T-cell (primary cell): ENCODE measurements around the gene TSGA10. TPM values are rescaled to one million over a fixed set of nuclear protein-coding genes. Genes with fewer than 3 reads are reported as not detected.

Experiments used
- ATAC-seq, 4 experiments: fragments of 200-7000 bp in 3 of 4; fragments of 150-1000 bp in 1 of 4; cut with Tn5 transposase; replicated peaks in 1 of 4; 1 replicate in 3 of 4; 2 replicates in 1 of 4; pipeline ENCODE4 v1.10.0; 2021; ENCODE audit warnings: moderate library complexity in 3 of 4, mild to moderate bottlenecking in 2 of 4, moderate number of reproducible peaks in 1 of 4
- CTCF ChIA-PET, 2 donors: fragments of 300-600 bp; sonication (Branson Sonifier 250); formaldehyde crosslinking; loops; one replicate each; lab custom pipeline; 2022; ENCODE audit warnings: antibody characterized with exemption in 2 of 2; lab: Charles Lee
- POLR2A ChIA-PET, 2 donors: fragments of 300-600 bp; sonication (Branson Sonifier 250); formaldehyde crosslinking; loops; one replicate each; lab custom pipeline; 2022; ENCODE audit warnings: antibody characterized with exemption in 2 of 2; lab: Charles Lee
- DNase-seq, 35 experiments: peaks; one replicate each; pipeline versions ENCODE4 v3.0.0 to v3.0.0-alpha.2; 2013 to 2023
- H3K27ac ChIP-seq: one replicate; pipeline ENCODE4 v1.5.1; 2013; ENCODE audit warnings: low read length
- H3K27me3 ChIP-seq, 2 experiments: replicated peaks in 1 of 2; 1 replicate in 1 of 2; 2 replicates in 1 of 2; pipeline versions ENCODE4 v1.6.1 to v1.7.0; 2013; ENCODE audit warnings: low read length in 1 of 2, mixed read lengths in 1 of 2; ENCODE audit not compliant: control insufficient read depth in 2 of 2, insufficient read depth in 2 of 2; ENCODE audit errors: extremely low read depth in 1 of 2
- H3K36me3 ChIP-seq, 2 donors: 1 replicate in 1 of 2; 2 replicates in 1 of 2; pipeline versions ENCODE4 v1.6.1 to v1.7.0; 2013; ENCODE audit warnings: low read length in 1 of 2; ENCODE audit not compliant: control insufficient read depth in 2 of 2, insufficient read depth in 1 of 2; ENCODE audit errors: extremely low read depth in 1 of 2
- H3K4me1 ChIP-seq, 2 experiments: 1 replicate in 1 of 2; 2 replicates in 1 of 2; pipeline versions ENCODE4 v1.6.1 to v1.7.0; 2013; ENCODE audit warnings: low read length in 2 of 2, mixed read lengths in 1 of 2; ENCODE audit not compliant: insufficient read depth in 2 of 2, control insufficient read depth in 1 of 2; ENCODE audit errors: extremely low read depth in 1 of 2
- H3K4me3 ChIP-seq, 2 donors: 1 replicate in 1 of 2; 2 replicates in 1 of 2; pipeline versions ENCODE4 v1.5.1 to v1.7.0; 2013; ENCODE audit warnings: mild to moderate bottlenecking in 2 of 2, low read length in 1 of 2, moderate library complexity in 1 of 2; ENCODE audit not compliant: control insufficient read depth in 1 of 2; ENCODE audit errors: extremely low read depth in 1 of 2
- H3K9me3 ChIP-seq: 2 replicates; pipeline ENCODE4 v1.7.0; 2013
- H3K27ac Mint-ChIP-seq, 2 donors: one replicate each; pipeline ENCODE4 v1.8.0; 2020 to 2021; ENCODE audit warnings: mild to moderate bottlenecking in 2 of 2, mixed read lengths in 2 of 2
- H3K27me3 Mint-ChIP-seq, 2 donors: one replicate each; pipeline ENCODE4 v1.8.0; 2021 to 2022; ENCODE audit warnings: mixed read lengths in 2 of 2
- H3K36me3 Mint-ChIP-seq: one replicate; pipeline ENCODE4 v1.8.0; 2021; ENCODE audit warnings: mixed read lengths
- H3K4me1 Mint-ChIP-seq, 3 donors: one replicate each; pipeline ENCODE4 v1.8.0; 2020 to 2022; ENCODE audit warnings: mixed read lengths in 3 of 3, mild to moderate bottlenecking in 1 of 3
- H3K4me3 Mint-ChIP-seq, 3 donors: one replicate each; pipeline ENCODE4 v1.8.0; 2020 to 2022; ENCODE audit warnings: mild to moderate bottlenecking in 3 of 3, mixed read lengths in 3 of 3, moderate library complexity in 3 of 3
- H3K9me3 Mint-ChIP-seq, 3 donors: one replicate each; pipeline ENCODE4 v1.8.0; 2020 to 2022; ENCODE audit warnings: mixed read lengths in 3 of 3
- WGBS: methylation state at CpG from one replicate; pipeline ENCODE4 v1.1.5; 2013; ENCODE audit warnings: missing lambda C conversion rate; ENCODE audit not compliant: insufficient coverage; 5-methylcytosine and 5-hydroxymethylcytosine counted together
- total RNA-seq, 35 experiments: library from RNA in 6 of 35; stranded (reverse) in 6 of 35; fragments of 120-200 nt in 1 of 35; gene quantifications; one replicate each; pipeline versions ENCODE4 v1.2.1 to v1.2.4 and lab custom pipeline; 2013 to 2026

The TSGA10 gene
- total RNA-seq, 5 donors from 2014 or later (not counting 1 experiment from before 2014, with no cell fraction given): 14.0 to 16.2 (median 15.8) TPM

DNA sequence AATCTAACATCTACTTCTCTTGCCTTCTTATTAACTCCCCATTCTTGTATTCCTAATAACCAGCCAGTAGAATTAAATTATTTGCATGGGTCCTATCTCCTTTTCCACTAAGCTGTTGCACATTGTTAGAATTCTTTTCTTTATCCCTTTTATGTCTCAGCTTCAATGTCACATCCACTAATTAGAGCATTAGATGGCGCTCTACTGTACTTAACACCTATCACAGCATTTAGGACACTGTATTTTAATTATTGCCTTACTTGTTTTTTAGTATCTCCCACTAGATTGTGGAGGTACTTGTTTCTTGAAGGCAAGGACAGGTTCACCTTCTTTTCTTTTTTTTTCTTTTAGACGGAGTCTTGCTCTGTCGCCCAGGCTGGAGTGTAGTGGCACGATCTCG lies 3.9 kb upstream of the TSGA10 start:
- no peak overlapping the region for H3K4me3 ChIP-seq
- no peak overlapping the region for H3K27ac Mint-ChIP-seq
- peaks cover 35% of the 10 kb centered on the region for H3K36me3 Mint-ChIP-seq
- peaks cover 34 to 45% (median 40%) of the 10 kb centered on the region in 3 donors for H3K4me1 Mint-ChIP-seq
- H3K36me3 ChIP-seq: peaks cover 5 to 26% of the 10 kb centered on the region in 2 donors
- ChIA-PET CTCF (interaction anchor here in 1 of 2 donors (1.1 kb wide), 1 partner anchor 22 kb away, joined by 5 read pairs; the partner anchor contains the start of gene MITD1), POLR2A (interaction anchor here in 1 of 2 donors (0.6 kb wide), 1 partner anchor 22 kb away, joined by 3 read pairs; no protein-coding TSS in a partner anchor)
- H3K9me3 Mint-ChIP-seq: no peaks in the 10 kb centered on the region
- no peaks in the 10 kb centered on the region for H3K27me3 ChIP-seq
- no peak for DNase-seq
- WGBS: no CpG with 5 or more reads among the region's 5 CpGs
- H3K27me3 Mint-ChIP-seq: no peaks in the 10 kb centered on the region
- H3K4me3 Mint-ChIP-seq: no peak overlapping the region
- H3K4me1 ChIP-seq: peaks cover 11 to 19% of the 10 kb centered on the region in 2 experiments
- H3K9me3 ChIP-seq: no peaks in the 10 kb centered on the region
- ATAC-seq: no peak
- no peak overlapping the region for H3K27ac ChIP-seq

DNA sequence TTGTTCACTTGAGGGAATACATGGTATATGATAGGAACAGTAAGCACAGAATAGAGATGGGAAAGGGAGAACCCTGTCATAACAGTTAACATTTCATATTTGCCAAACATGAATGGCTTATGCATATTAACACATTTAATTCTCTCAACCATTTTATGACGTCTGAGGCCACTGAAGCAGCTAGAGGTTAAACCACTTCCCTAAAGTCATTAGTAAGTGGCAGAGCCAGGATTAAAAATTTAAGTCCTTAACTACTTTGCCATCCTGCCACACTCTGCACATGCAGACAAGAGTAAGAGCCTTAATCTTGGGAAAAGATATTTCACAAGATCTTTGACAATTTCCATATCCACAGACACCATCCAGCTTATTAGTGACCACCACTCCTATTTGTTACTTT lies 2.1 kb upstream of the TSGA10 start:
- Mint-ChIP-seq H3K27me3 (no peaks in the 10 kb centered on the region), H3K27ac (peak overlapping the region; percentile 69 to 71), H3K9me3 (no peaks in the 10 kb centered on the region), H3K4me3 (peak overlapping the region in 1 of 3 donors; percentile 59), H3K36me3 (peaks cover 26% of the 10 kb centered on the region), H3K4me1 (peaks cover 33 to 45% (median 38%) of the 10 kb centered on the region in 3 donors)
- no peak overlapping the region for H3K4me3 ChIP-seq
- peaks cover 11 to 19% of the 10 kb centered on the region in 2 experiments for H3K4me1 ChIP-seq
- POLR2A ChIA-PET: interaction anchor here in 1 of 2 donors (0.9 to 1.4 kb wide), 3 partner anchors 9 to 28 kb away, joined by 3 read pairs; no protein-coding TSS in a partner anchor
- peaks cover 5 to 23% of the 10 kb centered on the region in 2 donors for H3K36me3 ChIP-seq
- CTCF ChIA-PET: interaction anchor here in 1 of 2 donors (0.9 kb wide), 1 partner anchor 16 kb away, joined by 3 read pairs; no protein-coding TSS in a partner anchor
- H3K27ac ChIP-seq: no peak overlapping the region
- H3K27me3 ChIP-seq: no peaks in the 10 kb centered on the region
- DNase-seq (no peak), ATAC-seq (no peak)
- WGBS: 86% methylated on average over 1 of the region's 1 CpG
- no peaks in the 10 kb centered on the region for H3K9me3 ChIP-seq

DNA sequence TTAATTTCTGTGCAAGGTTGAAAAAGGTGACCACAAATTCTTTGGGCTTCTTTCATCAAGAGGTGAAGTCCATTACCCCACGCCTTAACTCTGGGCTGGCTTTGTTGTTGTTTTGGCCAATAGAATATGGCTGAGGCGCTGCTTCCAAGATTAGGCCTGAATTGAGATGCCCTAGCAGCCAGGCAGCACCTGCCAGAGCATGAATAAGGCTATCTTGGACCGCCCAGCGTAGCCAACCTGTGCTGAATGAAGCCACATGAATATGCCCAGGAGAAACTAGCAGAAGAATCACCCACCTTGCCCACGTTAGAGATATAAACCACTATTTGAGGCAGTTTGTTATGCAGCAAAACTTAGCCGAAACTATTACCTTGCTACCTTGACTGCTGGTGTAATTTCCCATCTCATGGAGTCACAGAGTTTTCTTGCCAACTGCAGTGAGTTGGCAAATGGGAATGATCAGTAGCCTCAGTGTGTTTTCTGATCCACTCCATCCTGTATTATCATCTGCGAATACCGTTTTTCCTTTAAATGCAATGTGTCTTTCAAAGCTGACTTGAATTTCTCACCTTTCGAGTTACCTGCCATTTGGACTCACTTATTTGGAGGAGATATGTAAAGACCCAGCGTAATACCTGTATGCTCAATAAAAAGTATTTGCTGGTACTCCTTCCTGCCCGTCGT lies 679 bp downstream of the TSGA10 start:
- H3K36me3 ChIP-seq: peaks cover 5 to 18% of the 10 kb centered on the region in 2 donors
- H3K27me3 Mint-ChIP-seq: no peaks in the 10 kb centered on the region
- no peaks in the 10 kb centered on the region for H3K9me3 ChIP-seq
- ATAC-seq (no peak), DNase-seq (no peak)
- H3K4me3 ChIP-seq: peak overlapping the region; percentile 80 to 95
- POLR2A ChIA-PET: interaction anchor here in 1 of 2 donors (1.4 kb wide), 1 partner anchor 26 kb away, joined by 7 read pairs; the partner anchor contains the start of gene MITD1
- peaks cover 18% of the 10 kb centered on the region for H3K36me3 Mint-ChIP-seq
- peaks cover 11 to 19% of the 10 kb centered on the region in 2 experiments for H3K4me1 ChIP-seq
- peak overlapping the region; percentile 89 to 91 for H3K27ac Mint-ChIP-seq
- H3K4me1 Mint-ChIP-seq: peaks cover 33 to 35% (median 35%) of the 10 kb centered on the region in 3 donors
- peak overlapping the region; percentile 94 for H3K27ac ChIP-seq
- no peak overlapping the region for H3K4me3 Mint-ChIP-seq
- H3K27me3 ChIP-seq: no peaks in the 10 kb centered on the region
- 49% methylated on average over 4 of the region's 12 CpGs for WGBS
- CTCF ChIA-PET: interaction anchor here in 1 of 2 donors (2.0 to 2.3 kb wide), 2 partner anchors 13 to 26 kb away, joined by 8 to 13 read pairs; partner anchors contain the start of genes C2orf15, MITD1 and MRPL30
- no peaks in the 10 kb centered on the region for H3K9me3 Mint-ChIP-seq

DNA sequence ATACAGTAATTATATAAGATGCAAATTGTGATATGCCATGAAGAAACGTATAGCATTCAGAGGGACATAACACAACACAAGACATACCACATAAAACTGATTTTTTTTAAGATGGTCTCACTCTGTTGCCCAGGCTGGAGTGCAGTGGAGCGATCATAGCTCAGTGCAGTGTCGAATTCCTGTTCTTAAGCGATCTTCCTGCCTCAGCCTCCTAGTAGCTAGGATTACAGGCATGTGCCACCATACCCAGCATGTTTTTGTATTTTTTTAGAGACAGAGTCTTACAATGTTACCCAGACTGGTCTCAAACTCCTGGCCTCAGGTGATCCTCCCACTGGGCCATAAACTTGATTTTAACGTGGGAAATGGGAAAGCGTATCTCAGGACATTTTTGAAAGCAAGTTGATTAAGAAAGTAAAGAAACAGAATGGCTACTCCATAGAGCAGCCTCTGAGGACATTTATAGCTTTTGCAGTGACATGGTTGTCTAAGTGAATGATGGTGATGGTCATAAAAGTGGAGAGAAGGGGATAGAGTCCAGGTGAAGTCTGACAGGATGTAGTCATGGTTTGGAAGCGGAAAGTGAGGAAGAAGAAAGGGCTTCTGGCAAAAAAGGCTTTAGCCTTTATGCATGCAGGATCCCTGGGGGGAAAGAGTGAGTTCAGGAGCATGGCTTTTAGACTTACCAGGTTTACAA lies 2.4 kb downstream of the TSGA10 start:
- Histone ChIP-seq H3K4me1 (peaks cover 11 to 19% of the 10 kb centered on the region in 2 experiments), H3K27ac (no peak overlapping the region), H3K27me3 (no peaks in the 10 kb centered on the region), H3K4me3 (no peak overlapping the region), H3K9me3 (no peaks in the 10 kb centered on the region), H3K36me3 (peaks cover 5 to 9% of the 10 kb centered on the region in 2 donors)
- ChIA-PET CTCF (no interaction called here), POLR2A (no interaction called here)
- DNase-seq (no peak), ATAC-seq (no peak)
- Mint-ChIP-seq H3K36me3 (peaks cover 14% of the 10 kb centered on the region), H3K9me3 (no peaks in the 10 kb centered on the region), H3K4me3 (no peak overlapping the region), H3K4me1 (peaks cover 24 to 26% (median 25%) of the 10 kb centered on the region in 3 donors), H3K27me3 (no peaks in the 10 kb centered on the region), H3K27ac (no peak overlapping the region)
- WGBS: 97% methylated on average over 5 of the region's 7 CpGs

DNA sequence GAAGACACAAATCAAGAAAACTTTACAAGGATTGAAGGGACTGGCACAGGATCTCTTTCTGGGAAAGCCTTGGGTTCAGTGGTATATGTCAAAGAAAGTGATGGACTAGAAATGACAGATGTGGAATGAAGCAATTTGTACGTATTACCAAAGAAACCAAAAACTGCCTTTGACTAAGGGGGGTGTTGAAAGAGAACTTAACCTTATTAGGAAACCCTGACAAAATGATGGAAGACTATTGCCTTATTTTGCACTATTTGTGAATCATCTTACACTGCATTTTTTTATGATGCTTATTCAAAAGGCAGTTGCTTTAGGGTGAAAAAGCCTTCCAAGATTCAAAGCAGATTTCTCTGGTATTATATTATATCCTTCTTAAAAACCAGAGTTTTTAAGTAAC lies 4.0 kb downstream of the TSGA10 start:
- H3K27me3 Mint-ChIP-seq: no peaks in the 10 kb centered on the region
- H3K9me3 Mint-ChIP-seq: no peaks in the 10 kb centered on the region
- ATAC-seq: no peak
- H3K4me3 ChIP-seq: no peak overlapping the region
- ChIA-PET POLR2A (interaction anchor here (0.7 to 1.0 kb wide), 2 partner anchors 10 to 910 kb away, joined by 3 to 4 read pairs; no protein-coding TSS in a partner anchor), CTCF (no interaction called here)
- H3K27ac ChIP-seq: no peak overlapping the region
- no peak overlapping the region for H3K27ac Mint-ChIP-seq
- peaks cover 13% of the 10 kb centered on the region for H3K36me3 Mint-ChIP-seq
- no peaks in the 10 kb centered on the region for H3K27me3 ChIP-seq
- WGBS: no CpG with 5 or more reads among the region's 1 CpG
- no peak for DNase-seq
- H3K4me1 Mint-ChIP-seq: peaks cover 7 to 11% (median 9%) of the 10 kb centered on the region in 3 donors
- H3K36me3 ChIP-seq: no peaks in the 10 kb centered on the region
- no peaks in the 10 kb centered on the region for H3K9me3 ChIP-seq
- no peak overlapping the region for H3K4me3 Mint-ChIP-seq
- peaks cover 7 to 13% of the 10 kb centered on the region in 2 experiments for H3K4me1 ChIP-seq
